ENCODE data around the gene THSD7B.

GRCh38 chr2:136809998-136810397 is 44.7 kb downstream of the THSD7B start:
- TF ChIP-seq CTCF (conservative IDR thresholded peaks at IDR 0.05; ENCODE audit: low read length), result no peak
- TF ChIP-seq EZH2phosphoT487 (IDR thresholded peaks at IDR 0.05; ENCODE audit: borderline replicate concordance), result no peak

Measured in Loucy (cell line).